Mesothelial cell of epicardium (in vitro differentiated cells): ENCODE measurements around the gene L1CAM. TPM values are rescaled to one million over a fixed set of nuclear protein-coding genes. Genes with fewer than 3 reads are reported as not detected.

Experiments
- DNase-seq, 2 experiments: peaks; one replicate each; pipeline ENCODE4 v3.0.0; 2021; ENCODE audit warnings: low spot score in 2 of 2; ENCODE audit not compliant: unreplicated experiment in 2 of 2
- H3K27ac Mint-ChIP-seq: 2 replicates; pipeline ENCODE4 v1.8.0; 2021; ENCODE audit warnings: mixed read lengths
- H3K27me3 Mint-ChIP-seq: 2 replicates; pipeline ENCODE4 v1.8.0; 2021; ENCODE audit warnings: low read depth, mixed read lengths
- H3K36me3 Mint-ChIP-seq: 2 replicates; pipeline ENCODE4 v1.8.0; 2021; ENCODE audit warnings: mixed read lengths
- H3K4me1 Mint-ChIP-seq: 2 replicates; pipeline ENCODE4 v1.8.0; 2021; ENCODE audit warnings: mixed read lengths
- H3K4me3 Mint-ChIP-seq: 2 replicates; pipeline ENCODE4 v1.8.0; 2021; ENCODE audit warnings: mild to moderate bottlenecking, moderate library complexity, mixed read lengths
- H3K9me3 Mint-ChIP-seq: 2 replicates; pipeline ENCODE4 v1.8.0; 2021; ENCODE audit warnings: mixed read lengths
- total RNA-seq: library from RNA; stranded (reverse); gene quantifications from 3 replicates; pipeline ENCODE4 v1.2.1, GENCODE V29; 2021
- TF ChIP-seq, protein P1 (sequence below): fragments of 200-600 bp; sonication (generic); IDR thresholded peaks from one replicate; pipeline ENCODE4 v1.5.0; 2021; ENCODE audit warnings: antibody characterized with exemption; ENCODE audit not compliant: unreplicated experiment

The L1CAM gene
- total RNA-seq, 1 donor from 2014 or later: 2.1 TPM

DNA sequence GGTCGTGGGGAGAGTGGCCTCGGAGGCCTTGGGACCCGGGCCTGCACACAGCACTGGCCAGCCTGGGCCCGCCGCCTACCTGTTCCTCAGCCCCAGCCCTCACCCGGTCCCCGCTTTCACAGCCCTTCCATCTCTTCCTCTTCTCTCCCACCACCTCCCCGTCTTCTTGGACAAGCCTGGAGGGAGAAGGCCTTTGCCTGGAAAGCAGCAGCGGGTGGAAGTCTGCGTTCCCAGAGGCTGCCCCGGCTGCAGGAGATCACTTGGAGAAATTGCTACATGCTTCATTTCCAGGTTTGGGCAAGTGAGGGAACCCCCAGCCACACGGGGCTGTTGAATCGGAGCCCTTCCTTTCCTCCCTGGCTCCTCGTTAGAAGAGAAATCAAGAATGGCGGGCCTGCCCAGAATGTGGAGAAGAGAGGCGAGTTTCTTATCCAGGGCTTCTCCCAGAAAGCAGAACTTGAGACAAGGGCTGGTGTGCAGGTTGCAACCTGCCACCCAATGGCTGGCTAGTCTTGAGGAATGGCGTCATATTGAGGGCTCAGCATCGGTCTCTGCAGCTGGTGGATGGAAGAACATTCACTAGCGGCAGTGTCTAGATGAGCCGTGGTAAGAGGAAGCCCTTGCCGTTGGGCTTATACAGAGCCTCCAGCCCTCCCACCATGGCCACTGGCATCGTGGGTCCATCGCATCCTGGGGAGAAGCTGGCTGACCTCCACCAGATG lies 54.4 kb downstream of the L1CAM start:
- H3K4me1 Mint-ChIP-seq: no peaks in the 10 kb centered on the region

DNA sequence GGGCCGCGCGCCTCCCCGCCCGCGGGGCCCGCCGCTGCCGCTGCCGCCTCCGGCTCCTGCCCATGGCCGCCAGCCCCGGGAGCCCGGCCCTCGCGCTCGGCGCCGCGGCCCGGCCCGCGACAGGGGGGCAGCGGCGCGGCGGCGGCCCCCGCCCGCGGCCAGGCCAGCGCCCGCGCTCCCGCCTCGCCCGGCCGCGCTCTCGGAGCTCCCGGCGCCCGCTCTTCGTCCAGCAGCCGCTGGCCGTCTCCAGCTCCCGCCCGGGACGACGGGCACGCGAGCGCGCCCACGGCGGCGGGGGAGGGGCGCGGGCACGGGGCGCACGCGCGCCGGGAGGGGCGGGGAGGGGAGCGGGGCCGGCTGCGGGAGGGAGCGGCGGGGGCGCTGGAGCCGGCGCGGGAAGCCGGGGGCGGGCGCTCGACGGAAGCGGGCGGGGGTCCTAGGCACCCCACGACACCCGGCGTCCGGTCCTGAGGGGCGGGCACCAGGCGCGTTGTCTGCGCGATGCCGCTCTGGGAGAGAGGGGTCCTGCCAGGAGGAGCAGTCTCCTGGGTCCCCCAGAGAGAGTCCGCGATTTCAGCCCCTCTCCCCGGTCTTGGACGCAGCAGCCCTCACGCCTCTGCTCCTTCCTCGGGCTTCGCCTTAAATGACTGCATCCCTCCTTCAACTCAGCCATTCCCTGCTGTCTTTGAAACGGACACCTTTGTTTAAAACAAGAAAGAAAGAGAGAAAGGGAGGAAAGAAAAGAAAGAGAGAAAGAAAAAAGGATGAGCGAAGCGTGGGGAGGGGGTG lies 55.1 kb downstream of the L1CAM start:
- Mint-ChIP-seq H3K36me3 (no peaks in the 10 kb centered on the region), H3K4me1 (no peaks in the 10 kb centered on the region), H3K27me3 (peaks cover 67% of the 10 kb centered on the region), H3K27ac (no peak overlapping the region), H3K9me3 (peaks cover 16% of the 10 kb centered on the region), H3K4me3 (peak overlapping the region; percentile 26)
- TF ChIP-seq, protein P1, sequence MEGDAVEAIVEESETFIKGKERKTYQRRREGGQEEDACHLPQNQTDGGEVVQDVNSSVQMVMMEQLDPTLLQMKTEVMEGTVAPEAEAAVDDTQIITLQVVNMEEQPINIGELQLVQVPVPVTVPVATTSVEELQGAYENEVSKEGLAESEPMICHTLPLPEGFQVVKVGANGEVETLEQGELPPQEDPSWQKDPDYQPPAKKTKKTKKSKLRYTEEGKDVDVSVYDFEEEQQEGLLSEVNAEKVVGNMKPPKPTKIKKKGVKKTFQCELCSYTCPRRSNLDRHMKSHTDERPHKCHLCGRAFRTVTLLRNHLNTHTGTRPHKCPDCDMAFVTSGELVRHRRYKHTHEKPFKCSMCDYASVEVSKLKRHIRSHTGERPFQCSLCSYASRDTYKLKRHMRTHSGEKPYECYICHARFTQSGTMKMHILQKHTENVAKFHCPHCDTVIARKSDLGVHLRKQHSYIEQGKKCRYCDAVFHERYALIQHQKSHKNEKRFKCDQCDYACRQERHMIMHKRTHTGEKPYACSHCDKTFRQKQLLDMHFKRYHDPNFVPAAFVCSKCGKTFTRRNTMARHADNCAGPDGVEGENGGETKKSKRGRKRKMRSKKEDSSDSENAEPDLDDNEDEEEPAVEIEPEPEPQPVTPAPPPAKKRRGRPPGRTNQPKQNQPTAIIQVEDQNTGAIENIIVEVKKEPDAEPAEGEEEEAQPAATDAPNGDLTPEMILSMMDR: no peak
- no peak for DNase-seq

More for the DNA sequence above, 54.4 kb downstream of the L1CAM start:
- TF ChIP-seq, protein P1: no peak
- Mint-ChIP-seq H3K36me3 (no peaks in the 10 kb centered on the region), H3K27me3 (peaks cover 64% of the 10 kb centered on the region), H3K27ac (no peak overlapping the region), H3K4me3 (peak overlapping the region; percentile 46), H3K9me3 (peaks cover 16% of the 10 kb centered on the region)
- DNase-seq: no peak

DNA sequence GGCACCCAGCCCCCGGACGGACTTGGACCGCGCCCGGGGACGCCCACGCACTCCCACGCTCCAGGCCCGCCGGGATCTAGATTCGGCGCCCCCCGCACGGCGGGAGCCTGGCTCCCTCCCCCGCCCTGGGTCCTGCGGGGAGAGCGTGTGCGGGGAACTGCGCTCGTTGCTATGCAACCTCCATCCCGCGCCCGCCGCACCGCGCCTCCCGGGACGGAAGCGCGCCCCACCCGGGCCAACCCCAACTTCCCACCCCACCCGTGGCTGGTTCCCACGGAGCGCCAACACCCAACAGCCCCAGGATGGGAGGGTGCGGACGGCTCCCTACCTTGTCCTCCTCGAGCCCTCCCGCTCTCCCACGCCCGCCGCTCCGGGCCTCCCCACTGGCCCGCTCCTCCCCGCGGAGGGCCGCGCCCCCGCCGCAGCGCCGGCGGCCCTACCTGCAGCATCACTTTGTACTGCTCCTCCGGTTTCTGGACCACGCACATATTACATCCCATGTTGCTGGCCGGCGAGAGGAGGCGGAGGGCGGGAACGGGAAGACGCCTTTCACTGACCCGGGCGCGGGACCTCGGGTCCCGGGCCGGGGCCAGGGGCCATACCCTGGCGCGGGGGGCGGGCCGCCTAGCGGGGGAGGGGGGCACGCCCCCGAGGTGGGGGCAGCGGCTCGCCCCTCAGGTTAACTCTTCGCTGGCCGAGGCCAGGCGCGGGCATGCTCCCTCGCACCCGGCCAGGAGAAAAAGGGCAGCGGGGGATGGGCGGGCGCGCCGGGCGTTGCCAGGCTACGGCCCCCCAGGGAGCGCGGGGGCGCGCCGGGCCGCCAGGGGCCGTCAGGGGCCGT lies 56.0 kb downstream of the L1CAM start, which contains the start of gene PDZD4:
Gene PDZD4 (minus strand): TSS at position 746 of the 841 bp plus-strand sequence. CDS start 246 bp downstream, at position 500.
- TF ChIP-seq, protein P1: no peak
- peaks cover 73% of the 10 kb centered on the region for H3K27me3 Mint-ChIP-seq
- no peak within 1 kb of the TSS for H3K27ac Mint-ChIP-seq
- H3K9me3 Mint-ChIP-seq: peaks cover 16% of the 10 kb centered on the region
- H3K4me1 Mint-ChIP-seq: no peaks in the 10 kb centered on the region
- H3K36me3 Mint-ChIP-seq: no peaks in the 10 kb centered on the region
- DNase-seq: no peak
- H3K4me3 Mint-ChIP-seq: peak within 1 kb of the TSS; percentile 47

DNA sequence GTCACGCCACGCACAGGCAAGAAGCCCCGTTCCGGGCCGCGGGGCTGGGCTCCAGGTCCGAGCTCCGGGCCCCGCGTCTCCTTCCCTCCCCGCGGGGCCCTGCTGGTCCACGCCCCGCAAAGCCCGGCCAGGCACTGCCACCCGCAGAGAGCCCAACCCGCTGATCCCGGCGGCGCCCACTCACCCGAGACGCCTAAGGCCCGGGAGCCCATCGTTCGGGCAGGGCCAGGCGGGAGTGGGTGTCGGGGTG lies 56.5 kb downstream of the L1CAM start:
- H3K36me3 Mint-ChIP-seq: no peaks in the 10 kb centered on the region
- DNase-seq: no peak
- H3K9me3 Mint-ChIP-seq: peaks cover 12% of the 10 kb centered on the region
- H3K27ac Mint-ChIP-seq: no peak overlapping the region
- no peaks in the 10 kb centered on the region for H3K4me1 Mint-ChIP-seq
- peaks cover 75% of the 10 kb centered on the region for H3K27me3 Mint-ChIP-seq
- peak overlapping the region; percentile 47 for H3K4me3 Mint-ChIP-seq
- TF ChIP-seq, protein P1: no peak

DNA sequence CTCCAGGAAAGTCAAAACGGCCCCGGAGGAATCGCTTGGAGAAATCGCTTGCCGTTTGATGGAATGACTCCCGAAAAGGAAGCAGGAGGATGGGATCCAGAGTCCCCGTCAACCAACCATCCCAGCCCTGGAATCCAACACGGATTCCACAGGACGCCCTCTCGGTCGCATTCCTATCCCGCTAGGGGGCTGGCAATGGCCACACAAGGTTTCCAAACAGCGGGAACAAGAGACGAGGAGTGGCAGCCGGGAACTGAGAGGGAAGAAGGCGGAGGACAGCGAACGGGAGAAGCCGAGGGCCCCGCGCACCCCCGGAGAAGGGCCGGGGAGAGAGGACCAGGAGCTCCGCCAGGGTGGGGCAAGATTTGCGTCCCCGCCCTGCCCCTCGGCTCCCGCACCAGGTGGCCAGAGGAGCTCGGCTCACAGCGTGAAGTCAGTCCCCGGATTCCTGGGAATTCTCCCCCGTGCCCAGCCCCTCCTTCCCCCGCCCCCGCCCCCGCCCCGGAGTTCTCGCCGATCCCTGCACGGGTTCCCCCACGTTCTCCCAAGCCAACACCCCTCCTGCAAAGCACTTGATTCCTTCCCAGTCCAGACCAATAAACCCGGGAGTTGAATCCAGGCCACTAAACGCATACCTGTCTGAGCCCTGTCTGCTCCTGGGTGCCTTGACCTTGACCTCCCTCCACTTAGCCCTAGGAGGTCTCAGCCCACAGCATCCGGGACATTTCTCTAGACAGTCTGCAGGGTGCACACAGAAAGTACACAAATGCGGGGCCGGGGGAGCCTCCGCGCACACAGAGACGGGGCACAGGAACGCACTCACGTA lies 57.0 kb downstream of the L1CAM start:
- Mint-ChIP-seq H3K4me1 (no peaks in the 10 kb centered on the region), H3K27ac (no peak overlapping the region), H3K9me3 (peaks cover 11% of the 10 kb centered on the region), H3K4me3 (peak overlapping the region; percentile 47), H3K36me3 (no peaks in the 10 kb centered on the region), H3K27me3 (peaks cover 73% of the 10 kb centered on the region)
- no peak for DNase-seq
- TF ChIP-seq, protein P1: no peak
